H9 (cell line): ENCODE measurements around the gene SMARCC2. TPM values are rescaled to one million over a fixed set of nuclear protein-coding genes. Genes with fewer than 3 reads are reported as not detected.

Experiments
- DNase-seq: peaks from one replicate; pipeline ENCODE4 v3.0.0-alpha.2; 2017
- H2AFZ ChIP-seq: one replicate; pipeline ENCODE4 v1.6.1; 2013; ENCODE audit warnings: mild to moderate bottlenecking, low read length, control low read depth, moderate library complexity
- H2AK5ac ChIP-seq: 2 replicates; pipeline ENCODE4 v1.6.1; 2013; ENCODE audit warnings: low read length, control low read depth, mixed read lengths; ENCODE audit not compliant: insufficient read length
- H2BK120ac ChIP-seq: one replicate; pipeline ENCODE4 v1.6.1; 2013; ENCODE audit warnings: low read depth, mild to moderate bottlenecking, low read length, control low read depth, inconsistent platforms; ENCODE audit not compliant: poor library complexity, severe bottlenecking
- H2BK12ac ChIP-seq: 2 replicates; pipeline ENCODE4 v1.6.1; 2013; ENCODE audit warnings: low read length, control low read depth, mixed read lengths, low read depth; ENCODE audit not compliant: insufficient read length
- H2BK15ac ChIP-seq: 2 replicates; pipeline ENCODE4 v1.6.1; 2013; ENCODE audit warnings: low read depth, low read length, control low read depth
- H2BK20ac ChIP-seq: one replicate; pipeline ENCODE4 v1.6.1; 2013; ENCODE audit warnings: low read depth, mild to moderate bottlenecking, low read length, control low read depth, inconsistent platforms; ENCODE audit not compliant: poor library complexity, severe bottlenecking
- H2BK5ac ChIP-seq: 2 replicates; pipeline ENCODE4 v1.6.1; 2013; ENCODE audit warnings: low read length, control low read depth, mixed read lengths; ENCODE audit not compliant: insufficient read length
- H3K14ac ChIP-seq: 2 replicates; pipeline ENCODE4 v1.6.1; 2013; ENCODE audit warnings: low read length, control low read depth; ENCODE audit not compliant: insufficient read depth
- H3K18ac ChIP-seq: 2 replicates; pipeline ENCODE4 v1.6.1; 2013; ENCODE audit warnings: low read depth, mild to moderate bottlenecking, mixed read lengths, low read length, control low read depth; ENCODE audit not compliant: insufficient read length
- H3K23ac ChIP-seq: 2 replicates; pipeline ENCODE4 v1.6.1; 2013; ENCODE audit warnings: low read length, control low read depth, mixed read lengths, low read depth; ENCODE audit not compliant: insufficient read length
- H3K23me2 ChIP-seq: 2 replicates; pipeline ENCODE4 v1.6.1; 2013; ENCODE audit warnings: low read depth, mild to moderate bottlenecking, mixed read lengths, low read length, control low read depth; ENCODE audit not compliant: insufficient read length, poor library complexity, severe bottlenecking
- H3K27ac ChIP-seq: 2 replicates; pipeline ENCODE4 v1.5.1; 2013; ENCODE audit warnings: low read length, control low read depth, mixed read lengths, low read depth; ENCODE audit not compliant: insufficient read length
- H3K27me3 ChIP-seq: 2 replicates; pipeline ENCODE4 v1.6.1; 2013; ENCODE audit warnings: low read length, control low read depth, inconsistent platforms; ENCODE audit not compliant: insufficient read depth
- H3K4ac ChIP-seq: 2 replicates; pipeline ENCODE4 v1.6.1; 2013; ENCODE audit warnings: low read depth, mild to moderate bottlenecking, control low read depth, inconsistent platforms, low read length, moderate library complexity
- H3K4me1 ChIP-seq: 2 replicates; pipeline ENCODE4 v1.6.1; 2013; ENCODE audit warnings: low read length, control low read depth, inconsistent platforms; ENCODE audit not compliant: insufficient read depth
- H3K4me2 ChIP-seq: 2 replicates; pipeline ENCODE4 v1.6.1; 2013; ENCODE audit warnings: low read length, control low read depth, mixed read lengths; ENCODE audit not compliant: insufficient read length, insufficient read depth
- H3K56ac ChIP-seq: 2 replicates; pipeline ENCODE4 v1.6.1; 2013; ENCODE audit warnings: low read depth, mild to moderate bottlenecking, mixed read lengths, low read length, control low read depth; ENCODE audit not compliant: insufficient read length
- H3K79me1 ChIP-seq: 2 replicates; pipeline ENCODE4 v1.6.1; 2013; ENCODE audit warnings: low read depth, mild to moderate bottlenecking, moderate library complexity, low read length, control low read depth, inconsistent platforms; ENCODE audit not compliant: insufficient read depth, poor library complexity, severe bottlenecking
- H3K79me2 ChIP-seq: 2 replicates; pipeline ENCODE4 v1.6.1; 2013; ENCODE audit warnings: low read length, control low read depth, inconsistent platforms; ENCODE audit not compliant: insufficient read depth
- H3K9ac ChIP-seq: 2 replicates; pipeline ENCODE4 v1.6.1; 2013; ENCODE audit warnings: low read length, control low read depth, mixed read lengths; ENCODE audit not compliant: insufficient read length; ENCODE audit errors: extremely low read depth
- H3K9me3 ChIP-seq: one replicate; pipeline ENCODE4 v1.6.1; 2013; ENCODE audit warnings: low read depth, low read length, inconsistent platforms; ENCODE audit not compliant: control insufficient read depth
- H3T11ph ChIP-seq: one replicate; pipeline ENCODE4 v1.6.1; 2013; ENCODE audit warnings: mild to moderate bottlenecking, low read length, control low read depth, inconsistent platforms
- H4K20me1 ChIP-seq: one replicate; pipeline ENCODE4 v1.6.1; 2013; ENCODE audit not compliant: control insufficient read depth, insufficient read length, insufficient read depth
- H4K5ac ChIP-seq: 2 replicates; pipeline ENCODE4 v1.6.1; 2013; ENCODE audit warnings: low read depth, mild to moderate bottlenecking, mixed read lengths, low read length, control low read depth; ENCODE audit not compliant: insufficient read length
- H4K8ac ChIP-seq: replicated peaks from 2 replicates; pipeline ENCODE4 v1.6.1; 2013; ENCODE audit warnings: low read length, control low read depth, mixed read lengths, low read depth; ENCODE audit not compliant: insufficient read length
- H4K91ac ChIP-seq: 2 replicates; pipeline ENCODE4 v1.6.1; 2013; ENCODE audit warnings: low read depth, mild to moderate bottlenecking, moderate library complexity, mixed read lengths, low read length, control low read depth; ENCODE audit not compliant: insufficient read length
- H3K27ac Mint-ChIP-seq, 3 experiments: 2 replicates in 2 of 3; 3 replicates in 1 of 3; pipeline ENCODE4 v1.8.0; 2020 to 2021; ENCODE audit warnings: mixed read lengths in 3 of 3, mild to moderate bottlenecking in 1 of 3, moderate library complexity in 1 of 3
- H3K27me3 Mint-ChIP-seq: 2 replicates; pipeline ENCODE4 v1.8.0; 2021; ENCODE audit warnings: low read depth, mild to moderate bottlenecking, moderate library complexity, mixed read lengths
- H3K36me3 Mint-ChIP-seq, 3 experiments: 2 replicates in 2 of 3; 3 replicates in 1 of 3; pipeline ENCODE4 v1.8.0; 2020 to 2021; ENCODE audit warnings: low read depth in 3 of 3, mixed read lengths in 3 of 3; ENCODE audit not compliant: insufficient read depth in 1 of 3
- H3K4me1 Mint-ChIP-seq, 2 experiments: 2 replicates each; pipeline ENCODE4 v1.8.0; 2020; ENCODE audit warnings: mixed read lengths in 2 of 2
- H3K4me3 Mint-ChIP-seq, 2 experiments: 2 replicates in 1 of 2; 3 replicates in 1 of 2; pipeline ENCODE4 v1.8.0; 2020 to 2021; ENCODE audit warnings: mild to moderate bottlenecking in 2 of 2, mixed read lengths in 2 of 2, moderate library complexity in 1 of 2
- H3K9me3 Mint-ChIP-seq, 2 experiments: 2 replicates in 1 of 2; 3 replicates in 1 of 2; pipeline ENCODE4 v1.8.0; 2020; ENCODE audit warnings: mild to moderate bottlenecking in 2 of 2, mixed read lengths in 2 of 2, moderate library complexity in 1 of 2
- CTCF ChIP-seq: fragments of 200-600 bp; sonication (generic); conservative IDR thresholded peaks from 3 replicates; pipeline ENCODE4 v1.8.0; 2021; ENCODE audit warnings: antibody characterized with exemption, mild to moderate bottlenecking
- WGBS: extraction: QIAGEN DNeasy Blood & Tissue Kit; methylation state at CpG from one replicate; pipeline ENCODE4 v1.1.7; 2013; ENCODE audit warnings: missing lambda C conversion rate, low lambda C conversion rate, mixed read lengths; ENCODE audit not compliant: insufficient read length; ENCODE audit errors: extremely low coverage; 5-methylcytosine and 5-hydroxymethylcytosine counted together
- total RNA-seq: library from RNA; stranded (reverse); gene quantifications from 2 replicates; pipeline ENCODE4 v1.2.1, GENCODE V29; 2021

The SMARCC2 gene
- total RNA-seq, 1 experiment from 2014 or later: 86.9 TPM

- Histone ChIP-seq H3K27ac (no peak overlapping the region), H2BK12ac (no peak overlapping the region), H2AFZ (no peak overlapping the region), H3K23ac (no peak overlapping the region), H3K4me1 (no peaks in the 10 kb centered on the region), H3K4me2 (no peak overlapping the region), H3K18ac (no peak overlapping the region), H3K9ac (no peak overlapping the region), H3K79me2 (no peaks in the 10 kb centered on the region), H2BK20ac (no peak overlapping the region), H3K27me3 (no peaks in the 10 kb centered on the region), H3T11ph (no peak overlapping the region), H2BK15ac (no peak overlapping the region), H4K91ac (no peak overlapping the region), H3K79me1 (no peaks in the 10 kb centered on the region), H3K23me2 (peaks cover 13% of the 10 kb centered on the region), H3K14ac (no peak overlapping the region), H2BK5ac (no peak overlapping the region), H3K9me3 (no peaks in the 10 kb centered on the region), H4K8ac (no peak overlapping the region), H4K20me1 (no peaks in the 10 kb centered on the region), H3K4ac (no peak overlapping the region), H2AK5ac (no peak overlapping the region), H3K56ac (no peak overlapping the region), H2BK120ac (no peak overlapping the region), H4K5ac (no peak overlapping the region)
- H3K4me1 Mint-ChIP-seq: peaks cover 26 to 30% of the 10 kb centered on the region in 2 experiments
- no peak for TF ChIP-seq CTCF
- no peaks in the 10 kb centered on the region for H3K27me3 Mint-ChIP-seq
- no CpG with 5 or more reads among the region's 4 CpGs for WGBS
- no peak overlapping the region for H3K4me3 Mint-ChIP-seq
- no peak for DNase-seq
- no peaks in the 10 kb centered on the region; a peak in 1 of 5 replicates for H3K9me3 Mint-ChIP-seq
- H3K27ac Mint-ChIP-seq: peak overlapping the region in 2 of 3 experiments; percentile 24 to 37; a peak in 2 of 7 replicates
- H3K36me3 Mint-ChIP-seq: peaks cover 12 to 28% (median 21%) of the 10 kb centered on the region in 3 experiments; a peak in 6 of 7 replicates
These were observed 65.2 kb downstream of the SMARCC2 start for GRCh38 chr12:56124133-56124532.
